ENCODE results near the gene SLMAP. TPM values are rescaled to one million over a fixed set of nuclear protein-coding genes. Genes with fewer than 3 reads are reported as not detected.

The SLMAP gene
- total RNA-seq, 4 donors from 2014 or later: 104 to 369 (median 186) TPM

DNA sequence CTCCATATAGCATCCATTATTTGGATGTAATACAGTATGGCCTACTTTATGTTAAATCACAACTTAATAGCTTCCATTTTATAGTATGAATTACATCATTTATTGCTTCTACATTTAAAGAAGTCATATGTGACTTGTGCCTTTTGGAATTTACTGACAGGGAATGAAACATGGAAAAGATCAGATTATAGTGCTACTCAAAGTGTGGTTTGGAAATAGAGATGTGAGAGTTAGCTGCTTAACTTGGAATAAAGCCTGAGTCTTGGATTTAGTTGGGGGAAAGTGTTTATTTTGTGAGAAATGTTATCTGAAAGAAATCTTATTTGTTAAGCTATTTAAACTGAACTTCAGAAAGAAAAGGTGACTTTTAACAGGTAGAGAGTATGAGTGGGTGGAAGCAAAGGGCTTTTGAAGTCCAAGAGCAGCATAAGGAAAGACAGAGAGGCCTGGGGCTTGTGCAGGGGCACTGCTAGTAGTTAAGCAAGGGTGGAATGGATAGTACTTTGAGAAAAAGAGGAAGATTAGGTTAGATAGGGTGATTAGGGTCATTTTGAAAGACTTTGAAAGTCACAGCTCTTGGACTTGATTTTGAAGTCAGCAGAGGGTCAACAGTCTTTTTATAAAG lies 60.5 kb downstream of the SLMAP start:
- intact Hi-C loops (cut with DNase I; ENCODE audit: low total_unique reads): no loop called here
- no peaks in the 10 kb centered on the region for H3K4me1 ChIP-seq
- no peaks in the 10 kb centered on the region for H3K27me3 ChIP-seq
- H3K9me3 ChIP-seq: no peaks in the 10 kb centered on the region
- no peak for DNase-seq
- no peak overlapping the region for H3K4me3 ChIP-seq
- H3K36me3 ChIP-seq: no peaks in the 10 kb centered on the region
- TF ChIP-seq, protein P1, sequence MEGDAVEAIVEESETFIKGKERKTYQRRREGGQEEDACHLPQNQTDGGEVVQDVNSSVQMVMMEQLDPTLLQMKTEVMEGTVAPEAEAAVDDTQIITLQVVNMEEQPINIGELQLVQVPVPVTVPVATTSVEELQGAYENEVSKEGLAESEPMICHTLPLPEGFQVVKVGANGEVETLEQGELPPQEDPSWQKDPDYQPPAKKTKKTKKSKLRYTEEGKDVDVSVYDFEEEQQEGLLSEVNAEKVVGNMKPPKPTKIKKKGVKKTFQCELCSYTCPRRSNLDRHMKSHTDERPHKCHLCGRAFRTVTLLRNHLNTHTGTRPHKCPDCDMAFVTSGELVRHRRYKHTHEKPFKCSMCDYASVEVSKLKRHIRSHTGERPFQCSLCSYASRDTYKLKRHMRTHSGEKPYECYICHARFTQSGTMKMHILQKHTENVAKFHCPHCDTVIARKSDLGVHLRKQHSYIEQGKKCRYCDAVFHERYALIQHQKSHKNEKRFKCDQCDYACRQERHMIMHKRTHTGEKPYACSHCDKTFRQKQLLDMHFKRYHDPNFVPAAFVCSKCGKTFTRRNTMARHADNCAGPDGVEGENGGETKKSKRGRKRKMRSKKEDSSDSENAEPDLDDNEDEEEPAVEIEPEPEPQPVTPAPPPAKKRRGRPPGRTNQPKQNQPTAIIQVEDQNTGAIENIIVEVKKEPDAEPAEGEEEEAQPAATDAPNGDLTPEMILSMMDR (IDR thresholded peaks at IDR 0.05): no peak
- TF ChIP-seq POLR2A (IDR thresholded peaks at IDR 0.05): no peak
- H3K27ac ChIP-seq: no peak overlapping the region

DNA sequence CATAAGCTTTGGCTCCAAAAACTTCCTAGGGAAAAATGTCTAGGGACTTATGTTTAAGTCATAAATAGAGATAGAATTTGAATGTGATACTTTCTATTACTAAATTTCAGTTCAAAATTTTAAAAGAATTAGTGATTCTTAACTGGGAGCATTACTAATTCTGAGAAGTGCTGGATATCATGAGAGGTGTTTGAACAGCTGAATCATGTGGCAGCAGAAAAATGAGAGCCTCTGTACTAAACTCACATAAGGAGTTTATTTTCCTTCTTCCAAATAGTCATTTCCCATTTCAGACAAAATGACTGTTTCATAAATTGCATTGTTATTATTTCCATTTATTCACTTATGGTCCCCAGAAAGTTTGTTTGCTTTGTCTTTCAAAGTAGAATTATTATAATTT lies 62.7 kb downstream of the SLMAP start:
- intact Hi-C loops (cut with DNase I; ENCODE audit: low total_unique reads): no loop called here
- DNase-seq: no peak
- H3K27ac ChIP-seq: no peak overlapping the region
- no peaks in the 10 kb centered on the region for H3K4me1 ChIP-seq
- no peaks in the 10 kb centered on the region for H3K9me3 ChIP-seq
- no peaks in the 10 kb centered on the region for H3K36me3 ChIP-seq
- no peak for TF ChIP-seq POLR2A (IDR thresholded peaks at IDR 0.05)
- TF ChIP-seq, protein P1 (IDR thresholded peaks at IDR 0.05): no peak
- no peak overlapping the region for H3K4me3 ChIP-seq
- H3K27me3 ChIP-seq: no peaks in the 10 kb centered on the region

GRCh38 chr3:57820479-57820878 lies 64.4 kb downstream of the SLMAP start:
- no peaks in the 10 kb centered on the region for H3K9me3 ChIP-seq
- no peaks in the 10 kb centered on the region for H3K4me1 ChIP-seq
- no peaks in the 10 kb centered on the region for H3K36me3 ChIP-seq
- H3K27me3 ChIP-seq: no peaks in the 10 kb centered on the region
- no peak for TF ChIP-seq POLR2A (IDR thresholded peaks at IDR 0.05)
- TF ChIP-seq, protein P1 (IDR thresholded peaks at IDR 0.05): no peak
- H3K27ac ChIP-seq: no peak overlapping the region
- intact Hi-C loops (cut with DNase I; ENCODE audit: low total_unique reads): no loop called here
- no peak overlapping the region for H3K4me3 ChIP-seq
- DNase-seq: no peak

GRCh38 chr3:57821765-57822164 lies 65.7 kb downstream of the SLMAP start:
- no peak overlapping the region for H3K27ac ChIP-seq
- no peaks in the 10 kb centered on the region for H3K4me1 ChIP-seq
- no peak overlapping the region for H3K4me3 ChIP-seq
- TF ChIP-seq, protein P1 (IDR thresholded peaks at IDR 0.05): no peak
- TF ChIP-seq POLR2A (IDR thresholded peaks at IDR 0.05): no peak
- no peaks in the 10 kb centered on the region for H3K27me3 ChIP-seq
- no peaks in the 10 kb centered on the region for H3K9me3 ChIP-seq
- no peak for DNase-seq
- no peaks in the 10 kb centered on the region for H3K36me3 ChIP-seq
- intact Hi-C loops (cut with DNase I; ENCODE audit: low total_unique reads): no loop called here

DNA sequence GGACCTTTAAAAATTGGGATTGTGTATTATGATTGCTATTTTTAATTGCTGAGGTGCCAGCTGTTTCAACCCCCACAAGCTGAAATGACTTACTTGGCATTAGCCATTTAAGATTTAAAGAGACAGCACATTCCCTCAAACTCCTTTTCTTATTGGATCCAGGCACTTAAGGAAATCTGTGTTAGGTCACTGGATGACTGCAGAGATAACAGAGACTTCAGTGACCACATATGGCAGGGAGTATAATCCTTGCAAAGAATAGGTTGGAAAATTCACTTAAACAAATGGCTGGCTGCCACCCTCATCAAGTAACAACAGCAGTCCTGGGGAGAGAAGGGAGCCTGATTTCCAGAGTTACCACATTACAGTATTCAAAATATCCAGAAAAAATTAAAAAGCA lies 66.6 kb downstream of the SLMAP start:
- Histone ChIP-seq H3K27ac (no peak overlapping the region), H3K9me3 (no peaks in the 10 kb centered on the region), H3K36me3 (no peaks in the 10 kb centered on the region), H3K4me1 (no peaks in the 10 kb centered on the region), H3K4me3 (no peak overlapping the region), H3K27me3 (no peaks in the 10 kb centered on the region)
- TF ChIP-seq, protein P1 (IDR thresholded peaks at IDR 0.05): no peak
- no peak for TF ChIP-seq POLR2A (IDR thresholded peaks at IDR 0.05)
- no peak for DNase-seq
- intact Hi-C loops (cut with DNase I; ENCODE audit: low total_unique reads): no loop called here

All from uterus (tissue), 4 donors.